Heart left ventricle (tissue), 16 donors: ENCODE data around the gene CHRM5. TPM values are rescaled to one million over a fixed set of nuclear protein-coding genes. Genes with fewer than 3 reads are reported as not detected.

Experiments
- ATAC-seq, 4 donors: fragments of 200-7000 bp; cut with Tn5 transposase; one replicate each; pipeline ENCODE4 v1.9.1; 2020 to 2022; ENCODE audit warnings: moderate library complexity in 4 of 4, mild to moderate bottlenecking in 3 of 4, moderate number of reproducible peaks in 1 of 4
- DNase-seq, 5 donors: peaks; one replicate each; pipeline ENCODE4 v3.0.0-alpha.2; 2020
- H3K27ac ChIP-seq, 12 donors: fragments of 200-600 bp; sonication (generic) in 4 of 12; one replicate each; pipeline versions ENCODE4 v1.5.0 to v1.8.0; 2016 to 2022; ENCODE audit warnings: mild to moderate bottlenecking in 2 of 12
- H3K27me3 ChIP-seq, 9 donors: fragments of 200-600 bp; sonication (generic) in 2 of 9; one replicate each; pipeline versions ENCODE4 v1.5.1 to v1.8.0; 2016 to 2022; ENCODE audit warnings: mild to moderate bottlenecking in 3 of 9
- H3K36me3 ChIP-seq, 9 donors: fragments of 200-600 bp; sonication (generic) in 2 of 9; one replicate each; pipeline versions ENCODE4 v1.5.0 to v1.8.0; 2018 to 2022; ENCODE audit warnings: mild to moderate bottlenecking in 2 of 9
- H3K4me1 ChIP-seq, 12 donors: fragments of 200-600 bp; sonication (generic) in 4 of 12; one replicate each; pipeline versions ENCODE4 v1.5.0 to v1.8.0; 2016 to 2022; ENCODE audit warnings: mild to moderate bottlenecking in 3 of 12
- H3K4me3 ChIP-seq, 12 donors: fragments of 200-600 bp; sonication (generic) in 4 of 12; one replicate each; pipeline versions ENCODE4 v1.5.0 to v1.8.0; 2017 to 2022; ENCODE audit warnings: mild to moderate bottlenecking in 9 of 12, moderate library complexity in 4 of 12
- H3K9me3 ChIP-seq, 12 donors: fragments of 200-600 bp; sonication (generic) in 4 of 12; one replicate each; pipeline versions ENCODE4 v1.5.0 to v1.8.0; 2016 to 2022; ENCODE audit warnings: mild to moderate bottlenecking in 1 of 12
- POLR2A ChIP-seq, 2 donors: fragments of 450-650 bp; IDR thresholded peaks; one replicate each; pipeline ENCODE4 v1.6.1; 2017; ENCODE audit warnings: antibody characterized with exemption in 2 of 2, mild to moderate bottlenecking in 2 of 2, moderate library complexity in 2 of 2
- WGBS, 4 donors: extraction: QIAGEN DNeasy Blood & Tissue Kit in 2 of 4; methylation state at CpG; one replicate each; pipeline versions ENCODE4 v1.1.5 to v1.1.7; 2013 to 2018; 5-methylcytosine and 5-hydroxymethylcytosine counted together
- intact Hi-C, 10 donors: fragments of 100-400 bp; cut with DNase I; formaldehyde crosslinking; loops; one replicate each; pipeline versions ENCODE4 v1.11.1 to v1.14.2; 2022
- polyA plus RNA-seq, 2 donors: library from polyadenylated mRNA; stranded (reverse); fragments of 200-250 nt; gene quantifications; one replicate each; pipeline ENCODE4 v1.2.3, GENCODE V29; 2013
- total RNA-seq, 9 donors: library from RNA; depleted of rRNA in 2 of 9; stranded (reverse); fragments of >200 nt in 2 of 9; fragmentation: NEBNext Ultra II Directional in 3 of 9; extraction: Animal tissue kit (Norgen Biotek cat#: 25700) in 3 of 9; gene quantifications; one replicate each; pipeline versions ENCODE4 v1.1.0 to v1.2.4, GENCODE V29; 2016 to 2023
- TF ChIP-seq, protein P1 (sequence below), 12 donors: fragments of 200-600 bp; sonication (generic) in 4 of 12; IDR thresholded peaks; one replicate each; pipeline versions ENCODE4 v1.5.0 to v1.8.0; 2018 to 2022; ENCODE audit warnings: antibody characterized with exemption in 12 of 12, mild to moderate bottlenecking in 5 of 12
- donor health status: ischemic (EF 13 %, LVEDD 7.1; RV severe dilation, severe dysfunction).
- donor health status: healthy with polysubstance abuse.
- donor health status: DM: no; HTN: yes; CAD: no.
- donor health status: DM: no; HTN: no; CAD: no.
- donor health status: ischemic (EF 25% LVEDD 6.9; RV normal size, moderate dysfunction).
- donor health status: ischemic (EF 25% LVEDD 5.7; RV mildly dilated, moderate dysfunction).
- donor health status: healthy.
- donor health status: DM: yes; HTN: yes; CAD: no.
- donor health status: ischemic (EF 35%, LVEDD 5.7; RV mildly dilated, moderate dysfunction).
- donor health status: nonischemic (EF 11% LVEDD 7.7; RV severe dilation, severe dysfunction).
- donor health status: DM: yes; HTN: yes; CAD: no.
- donor health status: PGD.
- donor health status: ischemic (EF 29% LVEDD 5.4; RV normal size, mild dysfunction).
- donor health status: nonischemic (EF 23%, LVEDD 6.1; RV moderate dilation, normal function).

The CHRM5 gene
- total and polyA plus RNA-seq, 11 donors = not detected

DNA sequence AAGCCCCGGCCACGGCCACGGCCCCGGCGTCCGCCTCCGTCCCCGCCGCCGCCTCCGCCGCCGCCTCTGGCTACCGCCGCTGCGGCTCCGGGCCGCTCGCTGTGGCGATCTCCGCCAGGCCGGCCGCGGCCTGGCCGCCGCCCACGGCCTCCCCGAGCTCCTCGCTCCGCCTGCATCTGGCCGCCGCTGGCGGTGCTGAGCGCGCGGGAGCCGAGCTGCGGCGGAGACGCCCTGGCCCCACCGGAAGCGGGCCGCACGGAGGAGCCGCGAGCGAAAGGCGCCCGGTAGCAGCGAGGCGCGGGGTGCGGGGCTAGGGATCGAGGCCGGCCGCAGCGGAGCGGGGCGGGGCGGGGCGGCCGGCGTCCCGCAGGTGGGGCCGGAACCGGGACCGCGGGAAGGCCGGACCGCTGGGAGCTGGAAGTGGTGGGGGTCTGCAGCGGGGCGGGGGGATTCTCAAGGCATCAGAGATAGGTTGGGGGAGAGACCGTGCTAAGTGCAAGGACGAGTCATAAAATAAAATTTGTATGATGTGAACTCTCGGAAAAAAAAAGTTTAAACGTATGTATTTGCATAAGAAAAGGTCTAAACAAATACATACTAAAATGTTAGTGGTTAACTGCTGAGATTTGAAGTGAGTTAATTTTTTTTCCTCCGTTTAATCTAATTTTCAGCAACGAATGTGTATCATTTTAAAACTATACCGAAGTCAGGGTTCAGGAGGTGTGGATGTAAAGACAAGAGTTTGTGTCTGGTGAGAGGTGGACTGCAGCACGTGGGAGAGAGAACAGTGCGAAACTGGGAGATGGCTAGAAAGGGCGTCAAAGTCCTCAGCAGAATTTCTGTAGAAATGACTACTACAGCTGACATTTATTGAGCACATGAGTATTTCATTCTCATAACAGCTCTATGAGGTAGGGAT lies 70.8 kb downstream of the CHRM5 start, which contains the start of gene AVEN:
TSS of gene AVEN (minus strand) at position 334 of the 919 bp plus-strand sequence. CDS start at position 176, 158 bp downstream.
- H3K27ac ChIP-seq = peak within 1 kb of the TSS; percentile 84 to 98 (median 92)
- DNase-seq (peak; percentile 45 to 80 (median 61)), ATAC-seq (peak; percentile 24 to 72 (median 61))
- H3K9me3 ChIP-seq = no peaks in the 10 kb centered on the region
- H3K36me3 ChIP-seq = no peaks in the 10 kb centered on the region
- peaks cover 0 to 27% (median 13%) of the 10 kb centered on the region in 12 donors for H3K4me1 ChIP-seq
- intact Hi-C loops = loop anchor here in 1 of 10 donors (10.0 kb wide), 1 partner anchor 66 kb away; the partner anchor contains the start of genes EMC7 and PGBD4
- peak within 1 kb of the TSS; percentile 48 to 98 (median 80) for H3K4me3 ChIP-seq
- no peaks in the 10 kb centered on the region for H3K27me3 ChIP-seq
- 1 to 3% (median 2%) methylated on average over 35 to 82 of the region's 82 CpGs for WGBS, 4 donors
- TF ChIP-seq, protein P1, sequence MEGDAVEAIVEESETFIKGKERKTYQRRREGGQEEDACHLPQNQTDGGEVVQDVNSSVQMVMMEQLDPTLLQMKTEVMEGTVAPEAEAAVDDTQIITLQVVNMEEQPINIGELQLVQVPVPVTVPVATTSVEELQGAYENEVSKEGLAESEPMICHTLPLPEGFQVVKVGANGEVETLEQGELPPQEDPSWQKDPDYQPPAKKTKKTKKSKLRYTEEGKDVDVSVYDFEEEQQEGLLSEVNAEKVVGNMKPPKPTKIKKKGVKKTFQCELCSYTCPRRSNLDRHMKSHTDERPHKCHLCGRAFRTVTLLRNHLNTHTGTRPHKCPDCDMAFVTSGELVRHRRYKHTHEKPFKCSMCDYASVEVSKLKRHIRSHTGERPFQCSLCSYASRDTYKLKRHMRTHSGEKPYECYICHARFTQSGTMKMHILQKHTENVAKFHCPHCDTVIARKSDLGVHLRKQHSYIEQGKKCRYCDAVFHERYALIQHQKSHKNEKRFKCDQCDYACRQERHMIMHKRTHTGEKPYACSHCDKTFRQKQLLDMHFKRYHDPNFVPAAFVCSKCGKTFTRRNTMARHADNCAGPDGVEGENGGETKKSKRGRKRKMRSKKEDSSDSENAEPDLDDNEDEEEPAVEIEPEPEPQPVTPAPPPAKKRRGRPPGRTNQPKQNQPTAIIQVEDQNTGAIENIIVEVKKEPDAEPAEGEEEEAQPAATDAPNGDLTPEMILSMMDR (IDR thresholded peaks at IDR 0.05) = no peak
- TF ChIP-seq POLR2A (IDR thresholded peaks at IDR 0.05) = no peak

DNA sequence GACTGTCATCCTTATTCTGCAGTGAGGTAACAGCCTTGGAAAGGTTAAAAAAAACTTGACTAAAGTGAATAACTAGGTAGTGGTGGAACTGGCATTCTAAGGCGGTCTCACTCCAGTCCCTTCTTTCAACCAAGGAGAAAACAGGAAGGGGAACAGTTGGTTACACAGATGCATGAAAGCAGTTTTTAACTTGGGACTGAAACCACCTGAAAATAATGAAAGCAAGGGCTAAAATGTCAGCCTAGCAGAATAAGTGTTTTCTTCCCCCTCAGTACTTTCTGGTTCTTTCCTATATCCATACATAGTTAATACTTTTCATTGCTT lies 71.5 kb downstream of the CHRM5 start:
- no peak for TF ChIP-seq POLR2A (IDR thresholded peaks at IDR 0.05)
- TF ChIP-seq, protein P1 (IDR thresholded peaks at IDR 0.05) = no peak
- ATAC-seq (no peak), DNase-seq (no peak)
- H3K9me3 ChIP-seq = no peaks in the 10 kb centered on the region
- H3K4me1 ChIP-seq = peaks cover 0 to 27% (median 13%) of the 10 kb centered on the region in 12 donors
- no peaks in the 10 kb centered on the region for H3K27me3 ChIP-seq
- WGBS, 4 donors = 65 to 87% (median 71%) methylated on average over 1 of the region's 1 CpG
- H3K27ac ChIP-seq = peak overlapping the region in 5 of 12 donors; percentile 91 to 98 (median 92)
- H3K36me3 ChIP-seq = no peaks in the 10 kb centered on the region
- peak overlapping the region in 8 of 12 donors; percentile 62 to 98 (median 78) for H3K4me3 ChIP-seq
- intact Hi-C loops = loop anchor here in 1 of 10 donors (10.0 kb wide), 1 partner anchor 65 kb away; the partner anchor contains the start of genes EMC7 and PGBD4

DNA sequence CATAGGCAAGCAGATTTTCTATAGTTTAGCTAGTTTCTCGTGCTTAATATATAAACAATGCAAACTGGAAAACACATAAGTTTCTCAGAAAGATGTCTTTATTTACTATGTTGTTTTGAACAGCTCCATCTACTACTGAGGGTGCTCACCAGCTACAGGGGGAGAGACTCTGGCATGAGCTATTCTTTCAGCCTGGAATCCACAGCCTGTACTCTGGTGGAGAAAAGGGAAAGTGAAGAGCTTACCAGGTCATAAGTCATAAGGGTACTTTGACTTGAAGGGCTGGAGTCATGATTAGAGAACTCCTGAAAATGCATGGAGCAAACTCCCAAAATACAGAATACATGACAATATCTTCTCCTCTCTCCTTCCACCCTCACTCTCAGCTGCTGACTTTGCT lies 75.1 kb downstream of the CHRM5 start:
- Histone ChIP-seq H3K36me3 (no peaks in the 10 kb centered on the region), H3K4me1 (peaks cover 0 to 15% (median 9%) of the 10 kb centered on the region in 12 donors), H3K4me3 (no peak overlapping the region), H3K27me3 (no peaks in the 10 kb centered on the region), H3K27ac (no peak overlapping the region), H3K9me3 (no peaks in the 10 kb centered on the region)
- 81 to 89% (median 85%) methylated on average over 1 of the region's 1 CpG for WGBS, 4 donors
- TF ChIP-seq, protein P1 (IDR thresholded peaks at IDR 0.05) = no peak
- TF ChIP-seq POLR2A (IDR thresholded peaks at IDR 0.05) = no peak
- intact Hi-C loops = no loop called here
- ATAC-seq = no peak
- no peak for DNase-seq

- Histone ChIP-seq H3K9me3 (no peaks in the 10 kb centered on the region), H3K27ac (no peak overlapping the region), H3K27me3 (no peaks in the 10 kb centered on the region), H3K4me3 (no peak overlapping the region), H3K4me1 (peaks cover 0 to 15% (median 9%) of the 10 kb centered on the region in 12 donors), H3K36me3 (no peaks in the 10 kb centered on the region)
- TF ChIP-seq, protein P1 (IDR thresholded peaks at IDR 0.05) = no peak
- no peak for TF ChIP-seq POLR2A (IDR thresholded peaks at IDR 0.05)
- ATAC-seq = no peak
- DNase-seq = no peak
- 75 to 88% (median 81%) methylated on average over 2 of the region's 2 CpGs for WGBS, 4 donors
- intact Hi-C loops = no loop called here
Measured at GRCh38 chr15:34043813-34044212, 75.5 kb downstream of the CHRM5 start.
